IPS DF 19.7 (cell line): ENCODE data around the gene HTR3C.
A peak's percentile ranks its signal among the peaks of the same experiment; 100 is the strongest.
"Not testable (repeated sequence)": the region's sequence is repeated elsewhere in the genome, so short reads cannot be mapped to it uniquely, and the experiment has no call there.

Source experiments
- DNase-seq: peaks from one replicate; pipeline ENCODE4 v3.0.0-alpha.2; 2013; ENCODE audit warnings: low read depth, low spot score

HTR3C gene

DNA sequence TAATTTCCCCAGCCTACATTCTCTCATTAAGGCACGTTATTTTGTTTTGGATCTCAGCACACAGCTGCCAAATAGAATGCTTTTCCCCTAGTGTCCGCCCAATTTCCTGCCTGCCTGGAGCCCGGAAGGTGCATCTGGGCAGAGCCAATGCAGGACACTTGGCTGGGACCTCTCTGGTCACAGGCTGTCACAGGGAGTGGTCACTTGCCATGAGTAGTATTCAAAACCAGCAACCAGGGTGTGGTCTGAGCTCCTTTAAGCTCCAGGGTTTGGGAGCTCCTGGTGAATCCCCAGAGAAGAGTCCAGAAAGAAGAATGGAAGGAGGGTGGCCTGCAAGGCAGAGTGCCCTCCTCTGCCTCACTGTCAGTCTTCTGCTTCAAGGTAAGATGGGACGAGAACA is at the start of gene HTR3C:
HTR3C (plus strand) TSS at position 281 of the 400 bp plus-strand sequence; CDS start at position 315, 34 bp downstream.
- DNase-seq = no peak

GRCh38 chr3:184003187-184003967 is 49.5 kb upstream of the HTR3C start:
- no peak for DNase-seq

DNA sequence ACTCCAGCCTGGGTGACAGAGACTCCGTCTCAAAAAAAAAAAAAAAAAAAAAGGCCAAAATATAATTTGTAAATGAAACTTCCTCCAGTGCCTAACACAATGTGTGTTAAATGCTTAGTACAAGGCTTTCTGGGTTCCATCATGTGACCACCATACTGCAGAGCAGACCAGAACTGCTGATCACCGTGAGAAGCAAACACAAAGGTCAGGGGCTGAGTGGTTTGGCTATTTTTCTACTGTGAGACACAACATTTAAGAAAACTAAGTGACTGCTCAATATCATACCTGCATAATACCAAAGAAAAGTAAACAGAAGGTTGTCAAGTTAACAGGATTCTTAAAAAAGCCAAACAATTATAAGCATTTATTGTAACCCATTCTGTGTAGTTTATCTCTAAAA is 48.4 kb upstream of the HTR3C start:
- no peak for DNase-seq

DNA sequence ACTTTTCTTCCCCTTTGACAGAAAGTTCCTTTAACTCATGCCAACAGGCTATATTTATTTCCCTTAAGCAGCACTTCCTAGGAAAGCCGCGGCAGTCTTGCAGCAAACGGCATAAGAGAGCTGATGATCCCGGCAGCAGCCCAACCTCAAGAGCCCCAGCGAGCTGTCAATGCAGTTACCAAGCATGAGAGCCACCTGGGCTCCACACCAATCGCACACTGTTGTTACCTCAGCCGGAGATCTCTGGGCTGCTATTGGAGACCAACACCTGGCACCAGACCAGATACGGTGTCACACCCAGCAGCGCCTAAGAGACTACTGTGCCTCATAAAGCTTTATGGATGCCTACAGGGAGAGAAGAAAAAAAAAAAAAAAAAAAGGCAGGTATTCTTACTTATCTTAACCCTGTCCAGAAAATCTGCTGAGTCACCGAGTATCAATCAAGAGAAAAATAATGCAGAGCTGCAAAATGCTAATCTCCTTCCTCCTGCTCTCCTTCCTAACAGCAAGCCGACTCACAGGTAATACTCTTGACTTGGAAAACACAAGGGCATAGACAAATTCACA is 46.8 kb upstream of the HTR3C start:
- no peak for DNase-seq

DNA sequence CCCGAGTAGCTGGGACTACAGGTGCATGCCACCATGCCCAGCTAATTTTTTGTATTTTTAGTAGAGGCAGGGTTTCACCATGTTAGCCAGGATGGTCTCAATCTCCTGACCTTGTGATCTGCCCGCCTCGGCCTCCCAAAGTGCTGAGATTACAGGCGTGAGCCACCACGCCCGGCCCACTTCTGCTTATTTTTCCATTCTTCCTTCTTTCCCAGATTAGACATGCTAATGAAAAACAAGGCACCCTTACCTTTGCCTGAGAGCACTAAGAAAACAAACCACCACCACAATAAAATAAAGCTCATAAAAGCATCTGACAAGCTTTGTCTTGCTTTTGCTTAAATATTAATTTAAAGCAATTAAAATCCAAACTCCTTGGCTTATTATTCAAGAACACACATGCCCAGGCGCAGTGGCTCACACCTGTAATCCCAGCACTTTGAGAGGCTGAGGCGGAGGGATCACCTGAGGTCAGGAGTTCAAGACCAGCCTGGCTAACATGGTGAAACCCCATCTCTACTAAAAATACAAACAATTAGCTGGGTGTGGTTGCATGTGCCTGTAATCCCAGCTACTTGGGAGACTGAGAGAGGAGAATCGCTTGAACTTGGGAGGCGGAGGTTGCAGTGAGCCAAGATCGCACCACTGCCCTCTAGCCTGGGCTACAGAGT is 45.6 kb upstream of the HTR3C start:
- not testable (repeated sequence) for DNase-seq

DNA sequence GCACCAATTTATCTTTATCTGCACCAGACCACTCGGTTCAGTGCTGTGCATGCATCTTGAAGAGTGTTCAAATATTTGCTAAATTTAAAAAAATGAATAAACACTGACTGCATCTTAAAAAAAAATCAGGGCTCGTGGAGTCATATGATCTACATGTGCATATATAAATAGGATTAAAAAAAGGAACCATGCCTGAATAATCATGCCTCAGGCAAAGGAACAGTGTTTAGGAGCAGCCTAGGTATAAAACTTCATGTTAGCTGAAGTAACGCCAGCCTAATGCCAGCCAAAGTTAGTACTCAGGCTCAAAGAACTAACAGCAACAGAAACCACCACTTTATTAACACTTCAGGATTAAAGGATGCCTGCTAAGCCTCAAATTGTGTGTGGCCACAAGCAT is 44.7 kb upstream of the HTR3C start:
- no peak for DNase-seq

GRCh38 chr3:184011230-184011876 is 41.5 kb upstream of the HTR3C start:
- no peak for DNase-seq

- DNase-seq = no peak
Observed at GRCh38 chr3:184011937-184012889, 40.6 kb upstream of the HTR3C start.

- DNase-seq = no peak
Observed at GRCh38 chr3:184015381-184016019, 37.3 kb upstream of the HTR3C start.

DNA sequence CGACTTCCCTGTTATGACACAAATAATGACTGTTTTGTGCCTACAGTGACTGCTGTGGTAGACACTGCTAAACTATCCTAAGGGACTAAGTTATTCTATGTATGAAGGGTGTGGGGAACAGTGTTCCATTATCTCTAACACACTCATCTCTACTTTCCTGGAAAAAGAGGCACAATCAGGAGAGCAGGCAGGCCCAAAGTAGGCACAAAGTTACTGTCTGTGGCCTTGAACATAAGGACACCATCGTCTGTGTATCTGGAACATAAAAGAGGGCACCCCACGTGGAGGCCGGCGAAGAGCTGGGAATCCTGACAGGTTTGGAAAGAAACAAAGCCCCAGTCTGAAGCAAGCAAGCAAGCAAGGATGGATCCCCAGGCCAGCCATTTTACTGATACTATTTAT is 36.7 kb upstream of the HTR3C start:
- DNase-seq = no peak

GRCh38 chr3:184016811-184017671 is 35.8 kb upstream of the HTR3C start:
- DNase-seq = no peak

- DNase-seq = peak; percentile 83
Observed at GRCh38 chr3:184017672-184018423, 35.0 kb upstream of the HTR3C start, which contains the start of gene ABCC5. TSS of gene ABCC5 (minus strand) at chr3:184017884. CDS start at chr3:184014392, 3,492 bp downstream.

DNA sequence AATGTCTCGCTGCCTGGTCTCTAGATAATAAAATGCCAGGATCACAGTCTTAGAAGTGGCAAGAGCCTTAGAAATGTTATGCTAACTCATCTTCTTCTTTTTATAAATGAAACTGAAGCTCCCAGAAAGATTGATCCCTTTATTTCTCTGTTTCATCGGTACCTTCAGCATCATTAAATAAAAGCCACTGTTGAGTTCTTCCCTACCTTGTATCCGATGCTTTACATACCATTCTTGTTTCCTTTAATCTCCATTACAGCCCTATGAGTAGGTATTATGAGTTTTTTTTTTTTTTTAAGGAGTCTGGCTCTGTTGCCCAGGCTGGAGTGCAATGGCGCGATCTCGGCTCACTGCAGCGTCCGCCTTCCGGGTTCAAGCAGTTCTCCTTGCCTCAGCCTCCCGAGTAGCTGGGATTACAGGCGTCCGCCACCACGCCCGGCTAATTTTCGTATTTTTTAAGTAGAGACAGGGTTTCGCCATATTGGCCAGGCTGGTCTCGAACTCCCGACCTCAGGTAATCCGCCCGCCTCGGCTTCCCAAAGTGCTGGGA is 34.3 kb upstream of the HTR3C start:
- DNase-seq = no peak

DNA sequence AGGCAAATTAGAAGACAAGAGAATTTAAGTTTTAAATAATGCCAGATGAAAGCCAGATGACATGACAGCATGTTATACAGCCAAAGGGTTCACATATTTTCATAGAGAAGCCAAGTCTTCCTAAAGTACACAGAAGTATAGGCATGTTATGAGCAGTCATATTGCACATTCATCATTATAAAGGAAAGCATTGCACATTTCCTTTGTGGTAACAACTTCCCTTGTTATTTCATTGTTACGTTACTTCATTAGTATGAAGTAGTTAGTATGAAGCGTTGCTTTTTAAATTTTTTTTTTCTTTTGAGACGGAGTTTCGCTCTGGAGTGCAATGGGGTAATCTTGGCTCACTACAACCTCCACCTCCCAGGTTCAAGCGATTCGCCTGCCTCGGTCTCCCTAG is 30.5 kb upstream of the HTR3C start:
- no peak for DNase-seq

GRCh38 chr3:184025256-184025655 is 27.6 kb upstream of the HTR3C start:
- not testable (repeated sequence) for DNase-seq

GRCh38 chr3:184028275-184028890 is 24.5 kb upstream of the HTR3C start:
- not testable (repeated sequence) for DNase-seq

- no peak for DNase-seq
Observed at GRCh38 chr3:184029443-184029842, 23.4 kb upstream of the HTR3C start.

- DNase-seq = no peak
Observed at GRCh38 chr3:184030536-184030935, 22.3 kb upstream of the HTR3C start.
